H9 (cell line): Measurements from ENCODE around the gene FRAS1. TPM values are rescaled to one million over a fixed set of nuclear protein-coding genes. Genes with fewer than 3 reads are reported as not detected.

Source experiments
- DNase-seq: peaks from one replicate; pipeline ENCODE4 v3.0.0-alpha.2; 2017
- H2AFZ ChIP-seq: one replicate; pipeline ENCODE4 v1.6.1; 2013; ENCODE audit warnings: mild to moderate bottlenecking, low read length, control low read depth, moderate library complexity
- H2AK5ac ChIP-seq: 2 replicates; pipeline ENCODE4 v1.6.1; 2013; ENCODE audit warnings: low read length, control low read depth, mixed read lengths; ENCODE audit not compliant: insufficient read length
- H2BK120ac ChIP-seq: one replicate; pipeline ENCODE4 v1.6.1; 2013; ENCODE audit warnings: low read depth, mild to moderate bottlenecking, low read length, control low read depth, inconsistent platforms; ENCODE audit not compliant: poor library complexity, severe bottlenecking
- H2BK12ac ChIP-seq: 2 replicates; pipeline ENCODE4 v1.6.1; 2013; ENCODE audit warnings: low read length, control low read depth, mixed read lengths, low read depth; ENCODE audit not compliant: insufficient read length
- H2BK15ac ChIP-seq: 2 replicates; pipeline ENCODE4 v1.6.1; 2013; ENCODE audit warnings: low read depth, low read length, control low read depth
- H2BK20ac ChIP-seq: one replicate; pipeline ENCODE4 v1.6.1; 2013; ENCODE audit warnings: low read depth, mild to moderate bottlenecking, low read length, control low read depth, inconsistent platforms; ENCODE audit not compliant: poor library complexity, severe bottlenecking
- H2BK5ac ChIP-seq: 2 replicates; pipeline ENCODE4 v1.6.1; 2013; ENCODE audit warnings: low read length, control low read depth, mixed read lengths; ENCODE audit not compliant: insufficient read length
- H3K14ac ChIP-seq: 2 replicates; pipeline ENCODE4 v1.6.1; 2013; ENCODE audit warnings: low read length, control low read depth; ENCODE audit not compliant: insufficient read depth
- H3K18ac ChIP-seq: 2 replicates; pipeline ENCODE4 v1.6.1; 2013; ENCODE audit warnings: low read depth, mild to moderate bottlenecking, mixed read lengths, low read length, control low read depth; ENCODE audit not compliant: insufficient read length
- H3K23ac ChIP-seq: 2 replicates; pipeline ENCODE4 v1.6.1; 2013; ENCODE audit warnings: low read length, control low read depth, mixed read lengths, low read depth; ENCODE audit not compliant: insufficient read length
- H3K23me2 ChIP-seq: 2 replicates; pipeline ENCODE4 v1.6.1; 2013; ENCODE audit warnings: low read depth, mild to moderate bottlenecking, mixed read lengths, low read length, control low read depth; ENCODE audit not compliant: insufficient read length, poor library complexity, severe bottlenecking
- H3K27ac ChIP-seq: 2 replicates; pipeline ENCODE4 v1.5.1; 2013; ENCODE audit warnings: low read length, control low read depth, mixed read lengths, low read depth; ENCODE audit not compliant: insufficient read length
- H3K27me3 ChIP-seq: 2 replicates; pipeline ENCODE4 v1.6.1; 2013; ENCODE audit warnings: low read length, control low read depth, inconsistent platforms; ENCODE audit not compliant: insufficient read depth
- H3K4ac ChIP-seq: 2 replicates; pipeline ENCODE4 v1.6.1; 2013; ENCODE audit warnings: low read depth, mild to moderate bottlenecking, control low read depth, inconsistent platforms, low read length, moderate library complexity
- H3K4me1 ChIP-seq: 2 replicates; pipeline ENCODE4 v1.6.1; 2013; ENCODE audit warnings: low read length, control low read depth, inconsistent platforms; ENCODE audit not compliant: insufficient read depth
- H3K4me2 ChIP-seq: 2 replicates; pipeline ENCODE4 v1.6.1; 2013; ENCODE audit warnings: low read length, control low read depth, mixed read lengths; ENCODE audit not compliant: insufficient read length, insufficient read depth
- H3K56ac ChIP-seq: 2 replicates; pipeline ENCODE4 v1.6.1; 2013; ENCODE audit warnings: low read depth, mild to moderate bottlenecking, mixed read lengths, low read length, control low read depth; ENCODE audit not compliant: insufficient read length
- H3K79me1 ChIP-seq: 2 replicates; pipeline ENCODE4 v1.6.1; 2013; ENCODE audit warnings: low read depth, mild to moderate bottlenecking, moderate library complexity, low read length, control low read depth, inconsistent platforms; ENCODE audit not compliant: insufficient read depth, poor library complexity, severe bottlenecking
- H3K79me2 ChIP-seq: 2 replicates; pipeline ENCODE4 v1.6.1; 2013; ENCODE audit warnings: low read length, control low read depth, inconsistent platforms; ENCODE audit not compliant: insufficient read depth
- H3K9ac ChIP-seq: 2 replicates; pipeline ENCODE4 v1.6.1; 2013; ENCODE audit warnings: low read length, control low read depth, mixed read lengths; ENCODE audit not compliant: insufficient read length; ENCODE audit errors: extremely low read depth
- H3K9me3 ChIP-seq: one replicate; pipeline ENCODE4 v1.6.1; 2013; ENCODE audit warnings: low read depth, low read length, inconsistent platforms; ENCODE audit not compliant: control insufficient read depth
- H3T11ph ChIP-seq: one replicate; pipeline ENCODE4 v1.6.1; 2013; ENCODE audit warnings: mild to moderate bottlenecking, low read length, control low read depth, inconsistent platforms
- H4K20me1 ChIP-seq: one replicate; pipeline ENCODE4 v1.6.1; 2013; ENCODE audit not compliant: control insufficient read depth, insufficient read length, insufficient read depth
- H4K5ac ChIP-seq: 2 replicates; pipeline ENCODE4 v1.6.1; 2013; ENCODE audit warnings: low read depth, mild to moderate bottlenecking, mixed read lengths, low read length, control low read depth; ENCODE audit not compliant: insufficient read length
- H4K8ac ChIP-seq: replicated peaks from 2 replicates; pipeline ENCODE4 v1.6.1; 2013; ENCODE audit warnings: low read length, control low read depth, mixed read lengths, low read depth; ENCODE audit not compliant: insufficient read length
- H4K91ac ChIP-seq: 2 replicates; pipeline ENCODE4 v1.6.1; 2013; ENCODE audit warnings: low read depth, mild to moderate bottlenecking, moderate library complexity, mixed read lengths, low read length, control low read depth; ENCODE audit not compliant: insufficient read length
- H3K27ac Mint-ChIP-seq, 3 experiments: 2 replicates in 2 of 3; 3 replicates in 1 of 3; pipeline ENCODE4 v1.8.0; 2020 to 2021; ENCODE audit warnings: mixed read lengths in 3 of 3, mild to moderate bottlenecking in 1 of 3, moderate library complexity in 1 of 3
- H3K27me3 Mint-ChIP-seq: 2 replicates; pipeline ENCODE4 v1.8.0; 2021; ENCODE audit warnings: low read depth, mild to moderate bottlenecking, moderate library complexity, mixed read lengths
- H3K36me3 Mint-ChIP-seq, 3 experiments: 2 replicates in 2 of 3; 3 replicates in 1 of 3; pipeline ENCODE4 v1.8.0; 2020 to 2021; ENCODE audit warnings: low read depth in 3 of 3, mixed read lengths in 3 of 3; ENCODE audit not compliant: insufficient read depth in 1 of 3
- H3K4me1 Mint-ChIP-seq, 2 experiments: 2 replicates each; pipeline ENCODE4 v1.8.0; 2020; ENCODE audit warnings: mixed read lengths in 2 of 2
- H3K4me3 Mint-ChIP-seq, 2 experiments: 2 replicates in 1 of 2; 3 replicates in 1 of 2; pipeline ENCODE4 v1.8.0; 2020 to 2021; ENCODE audit warnings: mild to moderate bottlenecking in 2 of 2, mixed read lengths in 2 of 2, moderate library complexity in 1 of 2
- H3K9me3 Mint-ChIP-seq, 2 experiments: 2 replicates in 1 of 2; 3 replicates in 1 of 2; pipeline ENCODE4 v1.8.0; 2020; ENCODE audit warnings: mild to moderate bottlenecking in 2 of 2, mixed read lengths in 2 of 2, moderate library complexity in 1 of 2
- CTCF ChIP-seq: fragments of 200-600 bp; sonication (generic); conservative IDR thresholded peaks from 3 replicates; pipeline ENCODE4 v1.8.0; 2021; ENCODE audit warnings: antibody characterized with exemption, mild to moderate bottlenecking
- WGBS: extraction: QIAGEN DNeasy Blood & Tissue Kit; methylation state at CpG from one replicate; pipeline ENCODE4 v1.1.7; 2013; ENCODE audit warnings: missing lambda C conversion rate, low lambda C conversion rate, mixed read lengths; ENCODE audit not compliant: insufficient read length; ENCODE audit errors: extremely low coverage; 5-methylcytosine and 5-hydroxymethylcytosine counted together
- total RNA-seq: library from RNA; stranded (reverse); gene quantifications from 2 replicates; pipeline ENCODE4 v1.2.1, GENCODE V29; 2021

Gene FRAS1
- total RNA-seq, 1 experiment from 2014 or later, result 58.5 TPM

GRCh38 chr4:78057600-78058550 is 752 bp downstream of the FRAS1 start:
- TF ChIP-seq CTCF, result no peak
- no peak overlapping the region for H2BK12ac ChIP-seq
- WGBS, result no CpG with 5 or more reads among the region's 56 CpGs
- H2BK120ac ChIP-seq, result no peak overlapping the region
- H3K9me3 ChIP-seq, result no peaks in the 10 kb centered on the region
- Mint-ChIP-seq H3K9me3 (peaks cover 0 to 3% of the 10 kb centered on the region in 2 experiments; a peak in 2 of 5 replicates), H3K4me1 (peaks cover 34 to 37% of the 10 kb centered on the region in 2 experiments), H3K27ac (peak overlapping the region; percentile 65 to 98 (median 91)), H3K4me3 (peak overlapping the region; percentile 87 to 96), H3K27me3 (no peaks in the 10 kb centered on the region), H3K36me3 (no peaks in the 10 kb centered on the region; a peak in 1 of 7 replicates)
- H4K20me1 ChIP-seq, result no peaks in the 10 kb centered on the region
- H3K79me1 ChIP-seq, result no peaks in the 10 kb centered on the region
- no peak overlapping the region for H3K4ac ChIP-seq
- H2BK20ac ChIP-seq, result no peak overlapping the region
- peak overlapping the region; percentile 84 for H3K14ac ChIP-seq
- no peak overlapping the region for H4K8ac ChIP-seq
- H3K23me2 ChIP-seq, result peaks cover 27% of the 10 kb centered on the region
- no peak overlapping the region for H3T11ph ChIP-seq
- H3K4me1 ChIP-seq, result peaks cover 2% of the 10 kb centered on the region; the same call in 1 of the 2 replicates
- H2BK15ac ChIP-seq, result no peak overlapping the region
- H4K5ac ChIP-seq, result no peak overlapping the region
- H3K79me2 ChIP-seq, result peaks cover 35% of the 10 kb centered on the region; the same call in 1 of the 2 replicates
- no peak overlapping the region for H4K91ac ChIP-seq
- H3K23ac ChIP-seq, result no peak overlapping the region
- H2AFZ ChIP-seq, result no peak overlapping the region
- peak overlapping the region; percentile 98 for H3K4me2 ChIP-seq
- H3K9ac ChIP-seq, result peak overlapping the region; percentile 95
- H3K27me3 ChIP-seq, result no peaks in the 10 kb centered on the region
- no peak overlapping the region for H3K27ac ChIP-seq
- H3K56ac ChIP-seq, result no peak overlapping the region
- peak overlapping the region; percentile 62 for H3K18ac ChIP-seq
- no peak overlapping the region for H2BK5ac ChIP-seq
- no peak overlapping the region for H2AK5ac ChIP-seq
- no peak for DNase-seq
